GM10248 (cell line): ENCODE data around the gene C9orf78.

Experiments
- CTCF ChIA-PET: fragments of 300-600 bp; sonication (Branson Sonifier 250); formaldehyde crosslinking; extraction: SDS; loops from one replicate; lab custom pipeline; 2021; ENCODE audit warnings: antibody characterized with exemption; lab: Yijun Ruan, JAX
- POLR2A ChIA-PET: fragments of 350-650 bp; sonication (Branson Sonifier 250); formaldehyde crosslinking; extraction: SDS; loops from one replicate; lab custom pipeline; 2020; ENCODE audit warnings: antibody characterized with exemption; lab: Yijun Ruan, JAX
- DNase-seq: peaks from one replicate; pipeline ENCODE4 v3.0.0; 2012; ENCODE audit errors: extremely low spot score
- TF ChIP-seq, protein P1 (sequence below): IDR thresholded peaks from 2 replicates; pipeline ENCODE4 v1.5.1; 2012; ENCODE audit warnings: mild to moderate bottlenecking, low read depth; ENCODE audit errors: extremely low read depth, missing control alignments, control extremely low read depth

Gene C9orf78

DNA sequence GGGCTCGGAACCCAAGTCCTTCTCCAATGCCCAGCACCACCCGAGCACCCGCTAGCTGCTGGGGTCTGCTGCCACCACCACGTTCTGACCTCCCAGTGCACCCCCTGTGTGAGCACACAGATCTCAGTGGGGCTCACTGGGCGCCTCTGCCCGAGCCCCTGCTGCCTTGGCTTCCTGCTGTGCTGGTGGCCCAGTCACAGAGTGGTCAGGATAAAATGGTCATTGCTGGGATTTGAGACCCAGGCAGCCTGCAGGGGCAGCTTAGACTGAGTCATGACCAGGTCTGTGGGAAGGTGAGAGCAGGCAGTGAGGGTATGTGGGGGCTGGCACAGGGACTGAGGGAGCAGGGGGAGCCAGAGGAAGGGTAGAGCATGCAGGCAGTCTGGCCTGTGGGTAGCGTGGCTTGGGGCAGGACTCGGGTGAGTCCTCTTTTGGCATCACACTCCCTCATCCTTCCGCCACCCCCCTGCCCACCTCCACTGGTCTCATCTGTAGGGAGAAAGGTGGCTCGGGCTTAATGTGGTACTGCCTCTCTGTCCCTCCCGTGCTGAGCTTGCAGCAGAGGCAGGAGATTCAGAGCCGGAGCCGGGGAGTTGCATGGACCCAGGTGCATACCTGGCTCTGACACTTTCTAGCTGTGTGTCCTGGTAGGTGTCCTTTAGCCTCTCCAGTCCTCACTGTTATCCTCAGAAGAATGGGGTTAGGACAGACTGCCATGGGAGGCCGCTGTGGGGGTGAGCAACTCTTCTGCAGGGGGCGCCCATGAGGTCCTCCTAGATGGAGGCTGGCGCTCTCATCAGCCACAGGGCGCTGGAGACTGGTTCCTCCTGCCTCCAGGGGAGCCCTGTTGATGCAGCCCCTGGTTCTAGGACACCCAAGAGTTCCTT, 32.3 kb upstream of the C9orf78 start:
- DNase-seq = no peak
- TF ChIP-seq, protein P1, sequence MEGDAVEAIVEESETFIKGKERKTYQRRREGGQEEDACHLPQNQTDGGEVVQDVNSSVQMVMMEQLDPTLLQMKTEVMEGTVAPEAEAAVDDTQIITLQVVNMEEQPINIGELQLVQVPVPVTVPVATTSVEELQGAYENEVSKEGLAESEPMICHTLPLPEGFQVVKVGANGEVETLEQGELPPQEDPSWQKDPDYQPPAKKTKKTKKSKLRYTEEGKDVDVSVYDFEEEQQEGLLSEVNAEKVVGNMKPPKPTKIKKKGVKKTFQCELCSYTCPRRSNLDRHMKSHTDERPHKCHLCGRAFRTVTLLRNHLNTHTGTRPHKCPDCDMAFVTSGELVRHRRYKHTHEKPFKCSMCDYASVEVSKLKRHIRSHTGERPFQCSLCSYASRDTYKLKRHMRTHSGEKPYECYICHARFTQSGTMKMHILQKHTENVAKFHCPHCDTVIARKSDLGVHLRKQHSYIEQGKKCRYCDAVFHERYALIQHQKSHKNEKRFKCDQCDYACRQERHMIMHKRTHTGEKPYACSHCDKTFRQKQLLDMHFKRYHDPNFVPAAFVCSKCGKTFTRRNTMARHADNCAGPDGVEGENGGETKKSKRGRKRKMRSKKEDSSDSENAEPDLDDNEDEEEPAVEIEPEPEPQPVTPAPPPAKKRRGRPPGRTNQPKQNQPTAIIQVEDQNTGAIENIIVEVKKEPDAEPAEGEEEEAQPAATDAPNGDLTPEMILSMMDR = no peak
- ChIA-PET POLR2A (no interaction called here), CTCF (no interaction called here)

DNA sequence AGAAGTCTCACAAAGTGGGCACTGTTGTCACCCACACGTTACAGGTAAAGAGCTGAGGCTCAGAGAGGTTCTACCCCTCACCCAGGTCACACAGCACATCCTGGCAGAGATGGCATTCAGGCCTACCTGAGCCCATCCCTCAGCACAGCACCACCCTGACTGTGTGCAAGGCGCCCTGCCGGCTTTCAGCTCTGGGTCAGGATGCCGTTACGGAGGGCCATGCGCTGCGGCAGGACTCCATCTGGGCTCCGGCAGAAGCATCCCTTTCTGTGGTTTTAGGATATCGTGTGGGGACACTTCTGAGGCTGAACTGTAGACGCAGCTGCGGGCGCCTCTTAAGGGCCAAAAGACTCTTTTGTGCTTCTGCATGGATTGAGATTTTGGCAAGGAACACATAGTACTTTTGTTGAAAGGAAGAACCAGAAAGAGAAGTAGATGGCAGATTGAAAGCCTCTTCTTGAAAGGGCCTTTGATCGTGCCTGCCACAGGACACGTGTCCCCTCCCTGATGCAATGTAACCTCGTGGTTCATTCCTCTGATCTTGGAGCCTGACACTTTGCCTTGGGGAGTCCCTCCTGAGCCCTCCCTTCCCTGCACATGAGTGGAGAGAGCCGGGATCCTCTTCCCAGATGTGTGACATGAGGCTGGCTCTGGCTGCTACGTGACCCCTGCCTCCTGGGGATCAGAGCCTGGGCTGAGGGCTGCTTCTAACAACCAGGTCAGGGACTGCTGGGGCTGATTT, 31.5 kb upstream of the C9orf78 start:
- TF ChIP-seq, protein P1 = no peak
- DNase-seq = no peak
- ChIA-PET POLR2A (no interaction called here), CTCF (no interaction called here)

DNA sequence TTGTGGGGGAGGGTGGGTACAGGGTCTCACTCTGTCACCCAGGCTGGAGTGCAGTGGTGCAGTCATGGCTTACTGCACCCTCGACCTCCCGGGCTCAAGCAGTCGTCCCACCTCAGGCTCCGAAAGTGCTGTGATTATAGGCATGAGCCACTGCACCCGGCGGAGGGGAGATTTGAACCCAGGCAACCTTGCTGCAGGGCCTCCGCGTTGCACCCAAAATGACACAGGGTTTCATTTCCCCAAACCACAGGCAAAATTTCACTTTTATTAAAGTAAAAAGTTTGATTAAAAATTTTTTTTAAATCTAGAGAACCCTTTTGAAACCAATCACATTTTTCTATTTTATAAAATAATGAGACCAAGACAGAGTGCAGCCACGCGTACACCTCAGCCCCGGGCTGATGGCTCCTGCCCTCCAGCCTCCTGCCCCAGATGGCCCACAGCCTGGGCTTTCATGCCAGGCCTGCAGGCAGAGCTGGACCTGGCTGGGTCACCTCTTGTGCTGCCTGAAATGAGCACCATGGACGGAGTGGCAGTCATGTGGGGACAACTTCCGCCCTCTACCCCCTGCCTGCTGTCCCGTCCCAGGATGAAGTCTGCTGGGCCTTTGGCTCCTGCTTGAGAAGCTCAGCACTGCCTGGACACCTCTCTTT, 30.7 kb upstream of the C9orf78 start:
- no peak for DNase-seq
- POLR2A ChIA-PET = no interaction called here
- TF ChIP-seq, protein P1 = no peak
- CTCF ChIA-PET = no interaction called here

DNA sequence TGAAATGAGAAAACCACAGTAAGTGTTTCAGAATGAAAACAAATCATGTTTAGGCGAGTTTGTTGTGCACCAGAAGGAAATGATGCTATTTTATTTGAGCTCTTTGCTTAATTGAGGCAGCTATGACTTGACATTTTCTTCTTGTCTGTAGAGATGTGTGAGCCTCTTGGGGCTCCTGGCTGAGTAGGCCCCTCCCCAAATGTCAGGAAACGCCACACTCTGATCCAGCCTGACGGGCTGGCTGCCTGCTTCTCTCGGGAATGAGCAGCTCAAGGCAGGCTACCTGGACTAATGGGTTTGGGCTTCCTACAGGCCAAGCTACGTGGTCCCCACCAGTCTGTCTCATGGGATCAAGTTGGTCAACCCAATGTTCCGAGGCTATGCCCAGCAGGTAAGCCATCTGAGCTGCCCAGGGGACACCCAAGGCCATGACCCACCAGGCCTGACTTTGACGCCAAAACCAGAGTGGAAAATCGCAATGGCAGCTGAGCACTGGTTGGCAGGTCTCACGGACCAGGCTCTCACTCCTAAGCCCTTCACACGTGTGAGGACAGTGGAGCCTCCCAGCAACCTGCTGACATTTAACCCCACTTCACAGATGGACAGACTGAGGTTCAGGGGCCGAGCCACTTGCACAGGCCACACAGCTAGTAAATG, 30.0 kb upstream of the C9orf78 start:
- TF ChIP-seq, protein P1 = no peak
- CTCF ChIA-PET = interaction anchor here (1.0 kb wide), 1 partner anchor 10 kb away, joined by 3 read pairs; no protein-coding TSS in a partner anchor
- POLR2A ChIA-PET = no interaction called here
- DNase-seq = no peak

DNA sequence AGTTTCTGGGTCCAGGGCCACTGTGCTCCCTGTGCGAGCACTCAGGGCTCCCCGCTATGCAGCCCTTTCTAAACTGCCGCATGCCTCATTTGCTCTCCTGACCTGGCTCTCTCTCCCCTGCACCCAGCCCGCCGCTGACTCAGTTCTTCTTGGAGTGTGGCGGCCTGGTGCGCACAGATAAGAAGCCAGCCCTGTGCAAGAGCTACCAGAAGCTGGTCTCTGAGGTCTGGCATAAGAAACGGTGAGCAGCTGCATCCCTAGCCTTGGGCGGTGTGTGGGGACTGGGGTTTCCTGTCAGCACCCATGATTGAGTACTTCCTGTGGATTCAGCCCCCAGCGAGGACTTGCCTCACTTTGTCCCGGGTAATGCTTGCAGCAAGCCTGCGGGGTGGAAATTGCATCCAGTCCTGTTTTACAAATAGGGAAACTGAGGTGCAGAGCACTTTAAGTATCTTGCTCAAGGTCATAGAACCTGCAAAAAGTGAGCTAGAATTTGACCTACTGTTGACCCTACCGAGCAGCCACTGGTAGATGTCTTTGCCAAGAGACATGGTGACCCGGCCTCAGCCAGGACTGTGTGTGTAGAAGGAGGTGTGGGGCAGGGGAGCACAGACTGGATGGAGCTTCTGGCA, 28.1 kb upstream of the C9orf78 start:
- TF ChIP-seq, protein P1 = no peak
- no peak for DNase-seq
- ChIA-PET CTCF (no interaction called here), POLR2A (interaction anchor here (0.7 kb wide), 1 partner anchor 238 kb away, joined by 3 read pairs; no protein-coding TSS in a partner anchor)
